Neuronal stem cell (in vitro differentiated cells): ENCODE results near the gene TSNAXIP1.

Source experiments
- DNase-seq: peaks from one replicate; pipeline ENCODE4 v3.0.0-alpha.2; 2013; ENCODE audit warnings: low spot score
- H2AFZ ChIP-seq: one replicate; pipeline ENCODE4 v1.6.1; 2013; ENCODE audit warnings: mild to moderate bottlenecking, low read length, inconsistent platforms
- H2AK5ac ChIP-seq: 2 replicates; pipeline ENCODE4 v1.6.1; 2013; ENCODE audit warnings: low read depth, mild to moderate bottlenecking, inconsistent platforms, low read length, moderate library complexity, mixed read lengths
- H2BK120ac ChIP-seq: 2 replicates; pipeline ENCODE4 v1.6.1; 2013; ENCODE audit warnings: low read depth, mild to moderate bottlenecking, inconsistent platforms, low read length, moderate library complexity, mixed read lengths
- H2BK12ac ChIP-seq: one replicate; pipeline ENCODE4 v1.6.1; 2013; ENCODE audit warnings: low read length, inconsistent platforms
- H2BK15ac ChIP-seq: 2 replicates; pipeline ENCODE4 v1.6.1; 2013; ENCODE audit warnings: mild to moderate bottlenecking, low read length, inconsistent platforms, mixed read lengths
- H2BK5ac ChIP-seq: one replicate; pipeline ENCODE4 v1.6.1; 2013; ENCODE audit warnings: inconsistent platforms, mild to moderate bottlenecking, low read length, moderate library complexity
- H3K14ac ChIP-seq: one replicate; pipeline ENCODE4 v1.6.1; 2013; ENCODE audit warnings: low read length, inconsistent platforms
- H3K18ac ChIP-seq: 2 replicates; pipeline ENCODE4 v1.6.1; 2013; ENCODE audit warnings: low read length, inconsistent platforms
- H3K23ac ChIP-seq: 2 replicates; pipeline ENCODE4 v1.6.1; 2013; ENCODE audit warnings: low read depth, mild to moderate bottlenecking, mixed read lengths, low read length, inconsistent platforms; ENCODE audit not compliant: poor library complexity
- H3K27ac ChIP-seq: replicated peaks from 3 replicates; pipeline ENCODE4 v1.5.1; 2013; ENCODE audit warnings: low read length, inconsistent platforms
- H3K27me3 ChIP-seq, 3 experiments: 2 replicates each; pipeline ENCODE4 v1.6.1; 2013; ENCODE audit warnings: low read length in 3 of 3, mild to moderate bottlenecking in 2 of 3, inconsistent platforms in 1 of 3, low read depth in 1 of 3, mixed read lengths in 1 of 3, moderate library complexity in 1 of 3; ENCODE audit not compliant: control insufficient read depth in 3 of 3, insufficient read depth in 3 of 3
- H3K36me3 ChIP-seq, 2 donors: replicated peaks in 1 of 2; 2 replicates each; pipeline ENCODE4 v1.6.1; 2013; ENCODE audit warnings: low read length in 2 of 2; ENCODE audit not compliant: control insufficient read depth in 2 of 2, insufficient read depth in 2 of 2
- H3K4ac ChIP-seq: 2 replicates; pipeline ENCODE4 v1.6.1; 2013; ENCODE audit warnings: inconsistent platforms, mild to moderate bottlenecking, low read length, moderate library complexity
- H3K4me1 ChIP-seq, 2 donors: 1 replicate in 1 of 2; 2 replicates in 1 of 2; pipeline ENCODE4 v1.6.1; 2013; ENCODE audit warnings: low read length in 2 of 2, low read depth in 1 of 2; ENCODE audit not compliant: control insufficient read depth in 2 of 2, insufficient read depth in 1 of 2
- H3K4me2 ChIP-seq: one replicate; pipeline ENCODE4 v1.6.1; 2013; ENCODE audit warnings: mild to moderate bottlenecking, low read length, inconsistent platforms; ENCODE audit not compliant: insufficient read depth, poor library complexity, severe bottlenecking
- H3K4me3 ChIP-seq, 2 donors: 2 replicates each; pipeline ENCODE4 v1.5.1; 2013; ENCODE audit warnings: low read length in 2 of 2, mild to moderate bottlenecking in 2 of 2, inconsistent platforms in 1 of 2, moderate library complexity in 1 of 2
- H3K79me1 ChIP-seq: one replicate; pipeline ENCODE4 v1.6.1; 2013; ENCODE audit warnings: low read depth, mild to moderate bottlenecking, inconsistent platforms, low read length, moderate library complexity
- H3K9ac ChIP-seq: one replicate; pipeline ENCODE4 v1.6.1; 2013; ENCODE audit warnings: mild to moderate bottlenecking, low read depth, low read length, inconsistent platforms; ENCODE audit not compliant: poor library complexity
- H3K9me3 ChIP-seq, 2 donors: replicated peaks in 1 of 2; 2 replicates each; pipeline versions ENCODE3 to v1.6.1; 2013; ENCODE audit warnings: low read length in 2 of 2, mild to moderate bottlenecking in 2 of 2, inconsistent platforms in 1 of 2, low read depth in 1 of 2, mixed read lengths in 1 of 2, moderate library complexity in 1 of 2; ENCODE audit not compliant: control insufficient read depth in 2 of 2, insufficient read depth in 1 of 2
- H4K8ac ChIP-seq: one replicate; pipeline ENCODE4 v1.6.1; 2013; ENCODE audit warnings: low read depth, mild to moderate bottlenecking, inconsistent platforms, low read length, moderate library complexity
- H4K91ac ChIP-seq: one replicate; pipeline ENCODE4 v1.6.1; 2013; ENCODE audit warnings: low read length, low read depth, mild to moderate bottlenecking, inconsistent platforms; ENCODE audit not compliant: poor library complexity
- WGBS, 2 donors: extraction: QIAGEN DNeasy Blood & Tissue Kit; methylation state at CpG; one replicate each; pipeline ENCODE4 v1.1.7; 2013; ENCODE audit warnings: missing lambda C conversion rate in 2 of 2, mixed read lengths in 1 of 2; ENCODE audit not compliant: insufficient read length in 2 of 2, insufficient replicate concordance in 1 of 2; ENCODE audit errors: extremely low coverage in 2 of 2; 5-methylcytosine and 5-hydroxymethylcytosine counted together

TSNAXIP1 gene

GRCh38 chr16:67775273-67775672, 31.4 kb upstream of the TSNAXIP1 start:
- no peaks in the 10 kb centered on the region for H3K27me3 ChIP-seq
- H2BK5ac ChIP-seq, result no peak overlapping the region
- H2BK12ac ChIP-seq, result no peak overlapping the region
- no peak overlapping the region for H3K4me2 ChIP-seq
- H3K14ac ChIP-seq, result no peak overlapping the region
- no peak overlapping the region for H2AK5ac ChIP-seq
- no peak overlapping the region for H3K9ac ChIP-seq
- no CpG with 5 or more reads among the region's 6 CpGs for WGBS, 2 donors
- no peak for DNase-seq
- no peaks in the 10 kb centered on the region for H3K4me1 ChIP-seq
- H3K27ac ChIP-seq, result no peak overlapping the region
- peaks cover 2 to 20% of the 10 kb centered on the region in 2 donors for H3K36me3 ChIP-seq
- H3K4me3 ChIP-seq, result no peak overlapping the region
- no peak overlapping the region for H2BK15ac ChIP-seq
- H2AFZ ChIP-seq, result no peak overlapping the region
- no peak overlapping the region for H2BK120ac ChIP-seq
- H3K4ac ChIP-seq, result no peak overlapping the region
- no peak overlapping the region for H3K18ac ChIP-seq
- no peaks in the 10 kb centered on the region for H3K9me3 ChIP-seq
- no peaks in the 10 kb centered on the region for H3K79me1 ChIP-seq
- no peak overlapping the region for H3K23ac ChIP-seq
- H4K8ac ChIP-seq, result no peak overlapping the region
- no peak overlapping the region for H4K91ac ChIP-seq

- peaks cover 2 to 11% of the 10 kb centered on the region in 2 donors for H3K36me3 ChIP-seq
- H3K4me1 ChIP-seq, result no peaks in the 10 kb centered on the region
- no peak for DNase-seq
- no peak overlapping the region for H3K4ac ChIP-seq
- H2AK5ac ChIP-seq, result no peak overlapping the region
- no peak overlapping the region for H3K18ac ChIP-seq
- H2BK12ac ChIP-seq, result no peak overlapping the region
- no peak overlapping the region for H3K9ac ChIP-seq
- no peak overlapping the region for H4K91ac ChIP-seq
- H2AFZ ChIP-seq, result no peak overlapping the region
- no peak overlapping the region for H2BK120ac ChIP-seq
- no peak overlapping the region for H3K23ac ChIP-seq
- H3K4me2 ChIP-seq, result no peak overlapping the region
- WGBS, 2 donors, result no CpG with 5 or more reads among the region's 5 CpGs
- no peak overlapping the region for H3K27ac ChIP-seq
- H3K4me3 ChIP-seq, result no peak overlapping the region
- H2BK15ac ChIP-seq, result no peak overlapping the region
- H3K27me3 ChIP-seq, result peaks cover 0 to 1% (median 0%) of the 10 kb centered on the region in 3 experiments
- H2BK5ac ChIP-seq, result no peak overlapping the region
- H4K8ac ChIP-seq, result no peak overlapping the region
- H3K79me1 ChIP-seq, result peaks cover 3% of the 10 kb centered on the region
- H3K9me3 ChIP-seq, result no peaks in the 10 kb centered on the region
- H3K14ac ChIP-seq, result no peak overlapping the region
Observed at GRCh38 chr16:67779256-67780014, 27.3 kb upstream of the TSNAXIP1 start.

- H2BK120ac ChIP-seq, result no peak overlapping the region
- H4K91ac ChIP-seq, result no peak overlapping the region
- H3K9me3 ChIP-seq, result no peaks in the 10 kb centered on the region
- peaks cover 3% of the 10 kb centered on the region for H3K79me1 ChIP-seq
- no peak for DNase-seq
- H2BK12ac ChIP-seq, result no peak overlapping the region
- no peak overlapping the region for H2AK5ac ChIP-seq
- H3K4me1 ChIP-seq, result no peaks in the 10 kb centered on the region
- H2AFZ ChIP-seq, result no peak overlapping the region
- no peak overlapping the region for H2BK5ac ChIP-seq
- H2BK15ac ChIP-seq, result no peak overlapping the region
- no peak overlapping the region for H3K14ac ChIP-seq
- H3K9ac ChIP-seq, result no peak overlapping the region
- peak overlapping the region in 1 of 2 donors; percentile 12 for H3K4me3 ChIP-seq
- H3K27ac ChIP-seq, result no peak overlapping the region
- H3K36me3 ChIP-seq, result peaks cover 2 to 14% of the 10 kb centered on the region in 2 donors
- H3K23ac ChIP-seq, result no peak overlapping the region
- no peak overlapping the region for H4K8ac ChIP-seq
- no peak overlapping the region for H3K18ac ChIP-seq
- no peak overlapping the region for H3K4me2 ChIP-seq
- H3K27me3 ChIP-seq, result peaks cover 0 to 1% (median 0%) of the 10 kb centered on the region in 3 experiments
- WGBS, 2 donors, result no CpG with 5 or more reads among the region's 7 CpGs
- H3K4ac ChIP-seq, result no peak overlapping the region
Observed at GRCh38 chr16:67780847-67781564, 25.7 kb upstream of the TSNAXIP1 start.

GRCh38 chr16:67781565-67781921, 25.1 kb upstream of the TSNAXIP1 start:
- DNase-seq, result no peak
- no peak overlapping the region for H2AK5ac ChIP-seq

More at GRCh38 chr16:67781565-67781921, 25.1 kb upstream of the TSNAXIP1 start:
- Histone ChIP-seq H3K27ac (no peak overlapping the region), H3K9me3 (no peaks in the 10 kb centered on the region), H2AFZ (no peak overlapping the region), H3K4me1 (no peaks in the 10 kb centered on the region), H4K8ac (no peak overlapping the region), H2BK12ac (no peak overlapping the region), H2BK120ac (no peak overlapping the region), H3K14ac (no peak overlapping the region), H3K4me3 (no peak overlapping the region), H2BK5ac (no peak overlapping the region), H3K36me3 (peaks cover 2 to 14% of the 10 kb centered on the region in 2 donors), H3K9ac (peak overlapping the region; percentile 39), H3K4ac (no peak overlapping the region), H3K18ac (no peak overlapping the region), H3K4me2 (no peak overlapping the region), H3K23ac (no peak overlapping the region), H3K79me1 (peaks cover 3% of the 10 kb centered on the region), H4K91ac (no peak overlapping the region), H3K27me3 (peaks cover 0 to 1% (median 0%) of the 10 kb centered on the region in 3 experiments), H2BK15ac (no peak overlapping the region)
- no CpG with 5 or more reads among the region's 5 CpGs for WGBS, 2 donors
